Activated T-helper 2 cell treated with anti-CD3 and anti-CD28 coated beads, Interferon-gamma antibody, Interleukin-2, Interleukin-4, amounts not matched to agents 10 μg/mL and 5 μg/mL and 100 μg/mL, durations not matched to agents 14 hours and 24 hours and 36 hours (primary cell): Measurements from ENCODE around the gene HSD17B8. TPM values are rescaled to one million over a fixed set of nuclear protein-coding genes. Genes with fewer than 3 reads are reported as not detected.
A peak's percentile ranks its signal among the peaks of the same experiment; 100 is the strongest.

Source experiments
- DNase-seq: peaks from one replicate; pipeline ENCODE4 v3.0.0; 2021; ENCODE audit warnings: low spot score
- H3K27ac Mint-ChIP-seq: one replicate; pipeline ENCODE4 v1.8.0; 2021; ENCODE audit warnings: mixed read lengths
- H3K27me3 Mint-ChIP-seq: one replicate; pipeline ENCODE4 v1.8.0; 2021; ENCODE audit warnings: low read depth, mixed read lengths
- H3K36me3 Mint-ChIP-seq: one replicate; pipeline ENCODE4 v1.8.0; 2021; ENCODE audit warnings: low read depth, mixed read lengths
- H3K4me1 Mint-ChIP-seq: one replicate; pipeline ENCODE4 v1.8.0; 2021; ENCODE audit warnings: low read depth, mixed read lengths
- H3K4me3 Mint-ChIP-seq: one replicate; pipeline ENCODE4 v1.8.0; 2021; ENCODE audit warnings: low read depth, mild to moderate bottlenecking, moderate library complexity, mixed read lengths
- H3K9me3 Mint-ChIP-seq: one replicate; pipeline ENCODE4 v1.8.0; 2021; ENCODE audit warnings: mixed read lengths
- intact Hi-C: fragments of 100-400 bp; cut with micrococcal nuclease; formaldehyde crosslinking; loops from one replicate; pipeline ENCODE4 v1.15.1; 2023
- total RNA-seq: library from RNA; stranded (reverse); gene quantifications from 2 replicates; pipeline ENCODE4 v1.2.3, GENCODE V29; 2022

HSD17B8 gene
- 14.7 and 18.2 TPM in 2 replicates for total RNA-seq

DNA sequence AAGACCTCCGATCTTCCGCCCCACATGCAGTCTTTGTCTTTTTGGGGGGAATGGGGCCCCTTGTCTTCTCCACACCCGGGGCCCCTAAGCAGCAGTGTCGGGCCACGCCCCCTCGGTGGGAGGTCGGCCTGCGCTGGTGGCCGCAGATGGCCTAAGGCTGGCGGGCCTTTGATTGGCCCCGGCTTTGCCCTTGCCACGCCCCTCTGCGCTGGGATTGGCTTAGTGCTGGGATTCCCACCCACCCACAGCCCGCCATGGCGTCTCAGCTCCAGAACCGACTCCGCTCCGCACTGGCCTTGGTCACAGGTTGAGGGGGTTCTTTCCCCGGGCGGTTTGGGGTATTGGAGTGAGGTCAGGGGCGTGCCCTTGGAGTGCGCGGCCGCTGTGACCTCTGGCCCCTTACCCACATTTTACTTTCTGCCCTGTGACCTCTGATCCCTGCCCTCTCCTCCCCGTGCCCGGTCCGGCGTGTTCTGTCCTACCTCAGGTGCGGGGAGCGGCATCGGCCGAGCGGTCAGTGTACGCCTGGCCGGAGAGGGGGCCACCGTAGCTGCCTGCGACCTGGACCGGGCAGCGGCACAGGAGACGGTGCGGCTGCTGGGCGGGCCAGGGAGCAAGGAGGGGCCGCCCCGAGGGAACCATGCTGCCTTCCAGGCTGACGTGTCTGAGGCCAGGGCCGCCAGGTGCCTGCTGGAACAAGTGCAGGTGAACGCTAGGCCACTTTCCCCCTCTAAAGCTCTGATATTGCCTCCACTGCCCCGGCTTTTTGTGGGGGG, at the start of gene HSD17B8:
HSD17B8 (plus strand) TSS at position 241 of the 776 bp plus-strand sequence; CDS start at position 255, 14 bp downstream.
- intact Hi-C loops, result loop anchor here (1.0 to 10.0 kb wide), 4 partner anchors 45 to 1012 kb away; partner anchors contain the start of genes GPSM3, KIFC1, PBX2 and PSMB8
- DNase-seq, result peak; percentile 88
- peak within 1 kb of the TSS; percentile 97 for H3K27ac Mint-ChIP-seq
- H3K4me1 Mint-ChIP-seq, result peaks cover 60% of the 10 kb centered on the region
- H3K27me3 Mint-ChIP-seq, result no peaks in the 10 kb centered on the region
- peak within 1 kb of the TSS; percentile 100 for H3K4me3 Mint-ChIP-seq
- peaks cover 42% of the 10 kb centered on the region for H3K36me3 Mint-ChIP-seq
- no peaks in the 10 kb centered on the region for H3K9me3 Mint-ChIP-seq

DNA sequence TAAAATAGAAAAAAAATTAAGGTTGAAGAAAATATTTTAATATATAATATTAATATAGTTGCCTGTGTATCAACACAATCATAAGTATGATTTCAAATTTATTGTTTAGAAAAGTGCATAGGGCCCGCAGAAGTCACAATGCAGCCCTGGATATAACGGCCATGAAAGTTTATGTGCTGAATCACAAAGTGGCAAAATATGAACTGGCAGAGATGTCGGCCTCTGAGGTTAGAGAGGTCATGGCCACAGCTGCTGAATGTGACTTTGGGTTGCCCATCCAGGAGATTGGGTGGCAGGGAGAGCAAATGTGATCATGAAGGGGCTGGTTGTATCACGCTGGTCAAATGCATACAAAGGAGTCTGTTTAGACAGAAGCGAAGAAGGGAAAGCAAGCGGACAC, 47.9 kb upstream of the HSD17B8 start:
- H3K36me3 Mint-ChIP-seq, result no peaks in the 10 kb centered on the region
- no peak overlapping the region for H3K4me3 Mint-ChIP-seq
- peaks cover 14% of the 10 kb centered on the region for H3K27me3 Mint-ChIP-seq
- intact Hi-C loops, result no loop called here
- no peak overlapping the region for H3K27ac Mint-ChIP-seq
- peaks cover 11% of the 10 kb centered on the region for H3K9me3 Mint-ChIP-seq
- H3K4me1 Mint-ChIP-seq, result peaks cover 8% of the 10 kb centered on the region
- DNase-seq, result no peak

DNA sequence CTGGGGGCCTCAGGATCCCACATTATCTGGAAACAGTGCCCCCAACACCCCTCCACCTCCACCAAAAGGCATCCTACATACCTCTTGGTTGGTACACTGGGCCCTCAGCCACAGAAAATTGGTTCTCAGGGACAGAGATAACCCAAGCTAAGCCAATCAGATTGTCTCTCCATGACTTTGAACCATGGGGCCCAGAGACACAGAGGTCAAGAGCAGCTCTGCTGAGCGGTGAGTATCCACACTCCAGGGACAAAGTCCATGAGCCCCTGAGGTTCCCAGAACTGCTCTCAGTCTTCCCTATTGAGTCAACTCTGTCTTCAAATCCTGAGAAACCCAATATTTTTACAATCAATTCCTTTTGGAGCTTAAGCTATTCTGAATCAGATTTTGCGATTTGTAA, 47.5 kb upstream of the HSD17B8 start:
- H3K4me1 Mint-ChIP-seq, result peaks cover 12% of the 10 kb centered on the region
- H3K27me3 Mint-ChIP-seq, result peaks cover 14% of the 10 kb centered on the region
- peaks cover 7% of the 10 kb centered on the region for H3K9me3 Mint-ChIP-seq
- intact Hi-C loops, result no loop called here
- DNase-seq, result no peak
- H3K27ac Mint-ChIP-seq, result no peak overlapping the region
- H3K36me3 Mint-ChIP-seq, result no peaks in the 10 kb centered on the region
- H3K4me3 Mint-ChIP-seq, result no peak overlapping the region

DNA sequence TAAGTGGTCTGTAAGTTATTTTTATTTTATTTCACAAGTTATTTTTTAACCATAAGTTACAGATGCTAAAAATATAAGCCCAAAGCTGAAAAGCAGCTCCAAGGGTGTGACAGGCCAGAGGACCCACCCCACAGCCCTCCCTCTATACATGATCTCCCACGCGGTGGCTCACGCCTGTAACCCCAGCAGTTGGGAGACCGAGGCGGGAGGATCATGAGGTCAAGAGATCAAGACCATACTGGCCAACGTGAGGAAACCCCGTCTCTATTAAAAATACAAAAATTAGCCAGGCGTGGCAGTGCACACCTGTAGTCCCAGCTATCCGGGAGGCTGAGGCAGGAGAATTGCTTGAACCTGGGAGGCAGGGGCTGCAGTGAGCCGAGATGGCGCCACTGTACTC, 44.4 kb upstream of the HSD17B8 start:
- no peaks in the 10 kb centered on the region for H3K9me3 Mint-ChIP-seq
- H3K4me3 Mint-ChIP-seq, result no peak overlapping the region
- no peak for DNase-seq
- H3K36me3 Mint-ChIP-seq, result no peaks in the 10 kb centered on the region
- intact Hi-C loops, result loop anchor here (5.0 kb wide), 1 partner anchor 33 kb away; no protein-coding TSS in a partner anchor
- peaks cover 3% of the 10 kb centered on the region for H3K27me3 Mint-ChIP-seq
- H3K4me1 Mint-ChIP-seq, result peaks cover 14% of the 10 kb centered on the region
- no peak overlapping the region for H3K27ac Mint-ChIP-seq

DNA sequence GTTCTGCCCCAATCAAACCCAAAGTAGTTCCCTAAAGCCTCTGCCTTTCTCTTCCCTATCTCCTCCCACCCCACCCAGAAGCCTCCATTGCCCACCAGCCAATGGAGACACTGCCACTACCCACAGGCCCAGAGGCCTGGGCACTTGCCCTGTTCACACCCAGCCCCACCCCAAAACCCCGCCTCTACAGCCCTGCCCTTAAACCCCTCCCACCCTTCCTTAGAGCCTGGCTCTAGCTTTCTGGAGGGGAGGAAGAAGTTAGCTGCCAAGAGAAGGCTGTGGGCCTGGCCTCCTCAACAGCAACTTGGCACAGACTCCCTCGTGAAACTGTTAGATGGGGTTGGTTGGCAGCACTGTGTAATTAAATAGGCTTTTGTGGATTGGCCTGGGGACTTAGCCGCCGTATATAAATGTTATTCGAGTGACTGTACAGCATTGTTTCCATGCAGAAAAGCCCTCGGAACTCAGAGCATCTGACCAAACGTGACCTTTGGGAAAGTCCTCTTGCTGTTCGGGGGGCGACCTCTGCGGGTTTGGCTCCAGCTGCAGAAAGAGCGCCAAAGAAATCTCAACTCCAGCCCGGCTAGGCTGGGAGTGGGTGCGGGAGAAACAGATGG, 43.6 kb upstream of the HSD17B8 start:
- no peak for DNase-seq

DNA sequence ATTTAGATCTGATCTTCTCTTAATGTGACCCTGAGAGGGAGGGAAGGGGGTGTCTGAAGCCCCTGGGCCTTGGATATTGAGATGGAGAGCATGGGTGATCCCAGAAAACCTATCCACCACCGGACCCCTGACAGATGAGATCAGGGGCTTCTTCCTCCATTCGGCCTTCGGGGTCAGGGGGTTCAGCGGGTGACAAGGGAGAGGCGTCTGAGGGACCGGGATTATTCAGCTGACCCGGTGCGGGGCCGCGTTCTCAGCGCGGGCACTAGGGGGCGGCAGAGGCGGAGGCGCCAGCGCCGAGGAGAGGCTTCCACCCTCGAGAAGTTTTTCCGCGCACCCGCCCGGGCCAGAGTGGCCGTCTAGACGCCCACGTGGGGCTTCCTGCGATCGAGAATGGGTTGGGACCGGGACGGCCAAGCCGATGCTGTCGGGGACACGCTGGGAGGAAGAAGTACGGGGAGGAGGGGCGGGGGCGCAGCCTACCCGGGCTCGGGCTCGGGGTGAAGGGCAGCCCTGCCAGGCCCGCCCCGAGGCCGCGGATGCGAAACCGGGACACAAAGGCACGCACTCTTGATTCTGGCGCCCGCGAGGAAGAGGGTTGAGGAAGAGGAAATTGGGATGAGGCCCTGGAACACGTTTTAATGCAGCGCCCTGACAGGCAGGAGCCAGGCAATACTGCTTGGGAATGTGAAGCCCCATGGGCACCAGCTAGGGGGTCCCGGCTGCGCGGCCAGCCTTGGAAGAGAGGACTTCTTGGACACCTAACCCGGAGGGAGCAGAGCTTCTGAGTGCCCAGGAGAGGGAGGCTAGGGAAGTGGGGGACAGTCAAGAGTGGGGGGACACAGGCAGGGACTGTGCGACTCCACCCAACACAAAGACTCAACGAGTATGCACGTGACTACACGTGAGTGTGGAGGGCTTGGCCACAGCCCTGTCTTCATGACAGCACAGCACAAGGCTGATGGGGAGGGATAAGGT, 42.8 kb upstream of the HSD17B8 start:
- Mint-ChIP-seq H3K4me3 (peak overlapping the region; percentile 83), H3K27me3 (peaks cover under 1% of the 10 kb centered on the region), H3K9me3 (no peaks in the 10 kb centered on the region), H3K4me1 (peaks cover 14% of the 10 kb centered on the region), H3K27ac (peak overlapping the region; percentile 80), H3K36me3 (no peaks in the 10 kb centered on the region)
- intact Hi-C loops, result loop anchor here (1.0 to 5.0 kb wide), 3 partner anchors 34 to 87 kb away; no protein-coding TSS in a partner anchor
- DNase-seq, result peak; percentile 77

More for the DNA sequence above, 43.6 kb upstream of the HSD17B8 start:
- intact Hi-C loops, result loop anchor here (1.0 to 5.0 kb wide), 3 partner anchors 34 to 87 kb away; no protein-coding TSS in a partner anchor
- Mint-ChIP-seq H3K4me3 (no peak overlapping the region), H3K9me3 (no peaks in the 10 kb centered on the region), H3K27ac (no peak overlapping the region), H3K4me1 (peaks cover 14% of the 10 kb centered on the region), H3K36me3 (no peaks in the 10 kb centered on the region), H3K27me3 (peaks cover 3% of the 10 kb centered on the region)

DNA sequence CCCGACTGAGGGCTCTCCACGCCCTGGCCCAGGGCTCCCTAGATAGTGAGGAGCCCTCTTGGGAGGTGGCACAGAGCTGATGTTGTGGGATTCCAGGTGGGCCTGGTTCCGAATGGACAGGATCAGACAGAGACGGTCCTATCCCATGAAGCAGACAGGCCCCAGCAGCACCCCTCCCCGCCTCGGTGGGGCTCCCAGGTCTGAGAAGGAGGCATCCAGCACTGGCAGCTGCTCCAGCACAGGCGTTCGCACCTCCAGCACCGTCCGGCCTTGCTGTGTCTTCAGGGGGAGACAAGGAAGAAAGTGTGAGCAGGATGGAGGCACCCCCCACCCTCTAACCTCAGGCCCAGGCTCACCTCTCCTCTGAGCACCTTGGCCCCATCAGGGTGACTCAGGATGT, 40.9 kb upstream of the HSD17B8 start:
- Mint-ChIP-seq H3K9me3 (no peaks in the 10 kb centered on the region), H3K27me3 (no peaks in the 10 kb centered on the region), H3K4me1 (peaks cover 14% of the 10 kb centered on the region), H3K27ac (no peak overlapping the region), H3K36me3 (no peaks in the 10 kb centered on the region), H3K4me3 (no peak overlapping the region)
- no peak for DNase-seq
- intact Hi-C loops, result loop anchor here (5.0 kb wide), 1 partner anchor 36 kb away; no protein-coding TSS in a partner anchor

DNA sequence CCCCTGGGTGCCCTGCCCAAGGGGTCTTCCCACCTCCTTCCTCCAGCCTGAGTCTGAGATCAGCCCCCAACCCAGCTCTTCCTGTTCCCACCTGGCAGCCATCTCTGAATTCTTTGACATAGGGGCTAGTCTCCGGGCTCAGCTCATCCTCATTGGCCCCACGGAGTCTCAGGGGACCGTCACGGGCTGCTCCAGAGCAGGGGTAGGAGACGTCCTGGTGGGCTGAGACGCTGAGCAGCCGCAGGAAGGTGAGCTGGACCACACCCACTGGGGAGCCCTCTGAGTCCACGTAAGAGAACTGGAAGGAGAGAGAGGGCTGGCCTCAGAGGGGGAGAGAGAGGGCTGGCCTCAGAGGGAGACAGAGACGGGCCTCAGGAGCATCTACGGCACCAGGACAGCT, 40.3 kb upstream of the HSD17B8 start:
- no peaks in the 10 kb centered on the region for H3K9me3 Mint-ChIP-seq
- no peak overlapping the region for H3K4me3 Mint-ChIP-seq
- no peak overlapping the region for H3K27ac Mint-ChIP-seq
- no peak for DNase-seq
- peaks cover 14% of the 10 kb centered on the region for H3K4me1 Mint-ChIP-seq
- H3K36me3 Mint-ChIP-seq, result no peaks in the 10 kb centered on the region
- intact Hi-C loops, result loop anchor here (5.0 kb wide), 1 partner anchor 37 kb away; no protein-coding TSS in a partner anchor
- no peaks in the 10 kb centered on the region for H3K27me3 Mint-ChIP-seq

DNA sequence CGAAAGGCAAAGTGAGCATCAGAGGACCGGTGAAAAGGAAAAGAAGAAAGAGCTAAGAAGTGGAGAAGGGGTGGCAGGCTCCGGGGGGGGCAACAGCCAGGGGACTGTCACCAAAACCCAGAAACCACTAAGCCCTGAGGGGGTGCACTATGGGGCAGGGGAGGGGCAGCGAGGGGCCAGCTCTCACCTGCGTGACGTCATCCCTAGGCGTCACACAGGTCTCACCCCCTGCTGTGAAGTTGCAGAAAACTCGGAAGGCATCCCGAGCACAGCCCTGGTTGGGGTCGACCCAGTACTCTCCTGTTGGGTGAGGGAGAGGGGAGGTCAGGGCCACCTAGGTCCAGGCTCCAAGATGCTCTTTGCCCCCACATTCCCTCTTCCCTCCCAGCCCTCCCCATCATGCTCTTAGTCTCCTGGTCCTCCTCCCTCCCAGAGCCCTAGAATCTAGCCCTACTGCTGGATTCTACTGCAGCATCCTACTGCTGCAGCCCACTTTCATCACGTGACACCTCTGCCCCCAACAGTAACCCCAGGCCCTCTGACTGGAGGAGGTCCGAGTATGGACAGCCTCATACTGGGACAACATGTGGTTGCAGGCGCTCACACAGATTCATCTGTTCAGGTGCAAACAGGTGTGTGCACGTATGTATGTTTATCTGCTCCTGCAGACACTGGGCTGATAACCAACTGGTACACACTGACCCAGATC, 39.6 kb upstream of the HSD17B8 start:
- Mint-ChIP-seq H3K36me3 (no peaks in the 10 kb centered on the region), H3K9me3 (no peaks in the 10 kb centered on the region)
- DNase-seq, result no peak

DNA sequence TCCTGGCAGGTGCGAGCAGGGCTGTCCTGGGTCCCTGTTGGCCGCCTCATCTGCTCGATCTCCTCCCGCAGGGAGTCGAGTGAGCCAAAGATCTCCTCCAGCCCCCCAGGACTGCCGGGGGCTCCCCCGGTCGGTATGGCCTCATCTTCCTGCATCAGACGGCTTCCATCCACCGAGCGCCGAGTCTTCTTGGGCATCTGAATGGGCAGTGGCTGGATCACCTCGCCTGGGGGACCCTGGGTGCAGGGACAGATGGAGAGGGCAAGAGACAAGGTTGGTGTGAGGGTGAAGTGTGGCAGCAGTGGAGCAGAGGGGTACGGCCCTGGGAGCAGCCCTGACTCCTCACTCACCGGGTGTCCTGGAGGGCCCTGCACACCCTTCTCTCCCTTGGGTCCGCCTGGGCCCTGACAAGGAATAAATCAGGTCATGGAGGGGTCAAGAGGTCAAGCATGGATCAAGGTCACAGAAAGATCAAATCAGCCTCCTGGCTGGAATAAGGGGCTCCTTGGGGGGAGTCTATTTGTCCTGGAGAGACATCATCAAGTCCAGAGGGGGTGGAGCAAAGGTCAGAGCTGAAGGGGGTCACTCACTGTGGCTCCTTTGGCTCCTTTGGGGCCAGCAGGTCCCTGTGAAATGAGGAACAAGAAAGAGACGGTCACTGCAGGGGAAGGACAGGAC, 38.7 kb upstream of the HSD17B8 start:
- no peaks in the 10 kb centered on the region for H3K27me3 Mint-ChIP-seq
- no peaks in the 10 kb centered on the region for H3K36me3 Mint-ChIP-seq
- no peak for DNase-seq
- H3K9me3 Mint-ChIP-seq, result no peaks in the 10 kb centered on the region
- intact Hi-C loops, result no loop called here
- no peak overlapping the region for H3K4me3 Mint-ChIP-seq
- H3K4me1 Mint-ChIP-seq, result peaks cover 14% of the 10 kb centered on the region
- no peak overlapping the region for H3K27ac Mint-ChIP-seq

More for the DNA sequence above, 39.6 kb upstream of the HSD17B8 start:
- no peak overlapping the region for H3K27ac Mint-ChIP-seq
- H3K27me3 Mint-ChIP-seq, result no peaks in the 10 kb centered on the region
- intact Hi-C loops, result loop anchor here (5.0 kb wide), 1 partner anchor 38 kb away; no protein-coding TSS in a partner anchor
- H3K4me1 Mint-ChIP-seq, result peaks cover 14% of the 10 kb centered on the region
- H3K4me3 Mint-ChIP-seq, result no peak overlapping the region

DNA sequence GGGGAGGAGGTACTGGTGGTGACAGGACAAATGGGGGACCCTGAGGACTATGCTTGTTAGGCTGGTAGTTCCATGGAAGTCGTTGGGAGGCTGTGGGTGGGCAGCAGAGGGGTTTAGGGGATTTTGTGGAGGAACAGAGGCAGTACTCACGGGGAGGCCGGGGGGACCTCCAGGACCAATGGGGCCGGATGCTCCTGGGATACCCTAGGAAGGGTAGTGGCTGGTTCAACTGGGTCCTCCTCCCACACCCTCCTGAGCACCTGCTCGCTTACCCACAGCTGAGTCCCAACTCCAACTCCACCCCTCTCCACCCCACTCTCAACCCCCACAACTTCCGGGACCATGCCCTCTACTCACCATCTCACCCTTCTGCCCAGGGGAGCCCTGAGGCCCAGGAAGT, 38.1 kb upstream of the HSD17B8 start:
- no peak overlapping the region for H3K27ac Mint-ChIP-seq
- H3K4me1 Mint-ChIP-seq, result peaks cover 8% of the 10 kb centered on the region
- no peaks in the 10 kb centered on the region for H3K27me3 Mint-ChIP-seq
- no peak for DNase-seq
- no peaks in the 10 kb centered on the region for H3K36me3 Mint-ChIP-seq
- no peak overlapping the region for H3K4me3 Mint-ChIP-seq
- intact Hi-C loops, result no loop called here
- no peaks in the 10 kb centered on the region for H3K9me3 Mint-ChIP-seq
